ENCODE measurements around the gene CDH16. TPM values are rescaled to one million over a fixed set of nuclear protein-coding genes. Genes with fewer than 3 reads are reported as not detected.
A peak's percentile ranks its signal among the peaks of the same experiment; 100 is the strongest.
"Not testable (repeated sequence)": the region's sequence is repeated elsewhere in the genome, so short reads cannot be mapped to it uniquely, and the experiment has no call there.

The CDH16 gene
- total RNA-seq, 1 donor from 2014 or later: 8.7 TPM

DNA sequence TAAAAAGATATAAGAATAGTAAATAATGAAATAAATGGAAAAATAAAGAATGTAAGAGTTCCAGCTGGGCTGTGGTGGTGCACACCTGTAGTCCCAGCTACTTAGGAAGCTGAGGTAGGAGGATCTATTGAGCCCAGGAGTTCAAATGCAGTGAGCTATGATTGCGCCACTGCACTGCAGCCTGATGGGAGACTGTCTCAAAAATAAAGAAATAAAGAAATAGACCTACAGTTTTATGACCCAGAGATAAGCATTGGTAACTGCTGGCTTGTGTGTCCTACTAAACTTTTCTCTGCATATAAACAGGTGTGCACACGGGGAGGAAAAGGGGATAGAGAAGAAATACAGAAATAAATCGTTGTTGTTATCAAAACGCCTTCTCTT lies 46.1 kb downstream of the CDH16 start:
- no peak for DNase-seq (ENCODE audit: low spot score)

DNA sequence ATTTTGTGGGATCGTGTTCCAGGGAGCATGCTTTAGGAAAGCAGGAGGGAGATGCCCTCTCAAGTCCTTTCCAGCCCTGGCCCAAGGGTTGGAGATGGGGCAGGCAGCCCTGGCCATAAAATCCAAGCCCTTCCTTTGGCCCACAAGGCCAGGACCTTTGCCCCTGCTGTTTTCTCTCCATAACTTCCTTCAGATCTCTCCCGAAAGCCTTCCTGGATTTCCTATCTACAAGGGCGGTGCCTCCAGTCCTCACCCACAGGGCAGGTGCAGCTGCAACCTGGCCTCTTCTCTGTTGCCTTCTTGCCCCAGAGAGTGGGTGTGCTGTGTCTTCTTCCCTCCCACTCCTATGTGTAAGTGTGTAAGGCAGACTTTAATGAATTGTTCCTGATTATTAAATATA lies 46.8 kb downstream of the CDH16 start:
- DNase-seq (ENCODE audit: low spot score): no peak

DNA sequence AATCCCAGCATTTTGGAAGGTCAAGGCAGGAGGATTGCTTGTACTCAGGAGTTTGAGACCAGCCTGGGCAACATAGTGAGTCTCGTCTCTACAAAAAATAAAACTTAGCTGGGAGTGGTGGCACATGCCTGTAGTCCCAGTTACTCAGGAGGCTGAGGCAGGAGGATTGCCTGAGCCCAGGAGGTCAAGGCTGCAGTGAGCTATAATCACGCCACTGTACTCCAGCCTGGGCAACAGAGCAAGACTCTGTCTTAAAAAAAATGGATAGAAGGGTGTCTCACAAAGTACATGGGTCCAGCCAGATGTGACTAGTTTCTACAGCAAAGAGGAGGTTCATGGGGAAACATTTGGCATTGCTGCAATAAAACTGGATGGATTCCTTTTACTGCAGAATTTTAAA lies 47.3 kb downstream of the CDH16 start:
- DNase-seq (ENCODE audit: low spot score): not testable (repeated sequence)

DNA sequence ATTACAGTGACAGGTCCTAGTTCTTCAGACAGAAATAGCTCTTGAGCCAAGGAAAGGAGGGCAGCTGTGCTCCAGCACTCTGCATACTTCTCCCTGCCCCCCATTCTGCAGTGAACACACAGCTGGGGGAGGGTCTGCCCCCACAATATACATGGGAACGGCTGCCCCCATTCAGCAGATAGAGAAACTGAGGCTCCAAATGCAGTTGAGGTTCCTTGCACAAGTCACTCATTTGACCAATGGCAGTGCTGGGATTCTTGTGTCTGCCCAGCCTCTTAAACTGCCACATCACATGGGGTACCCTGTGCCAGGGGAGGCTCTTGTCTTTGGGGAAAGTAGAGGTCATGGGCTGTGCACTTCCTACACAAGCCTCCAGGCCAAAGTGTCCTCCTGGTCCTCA lies 49.3 kb downstream of the CDH16 start:
- DNase-seq (ENCODE audit: low spot score): no peak

DNA sequence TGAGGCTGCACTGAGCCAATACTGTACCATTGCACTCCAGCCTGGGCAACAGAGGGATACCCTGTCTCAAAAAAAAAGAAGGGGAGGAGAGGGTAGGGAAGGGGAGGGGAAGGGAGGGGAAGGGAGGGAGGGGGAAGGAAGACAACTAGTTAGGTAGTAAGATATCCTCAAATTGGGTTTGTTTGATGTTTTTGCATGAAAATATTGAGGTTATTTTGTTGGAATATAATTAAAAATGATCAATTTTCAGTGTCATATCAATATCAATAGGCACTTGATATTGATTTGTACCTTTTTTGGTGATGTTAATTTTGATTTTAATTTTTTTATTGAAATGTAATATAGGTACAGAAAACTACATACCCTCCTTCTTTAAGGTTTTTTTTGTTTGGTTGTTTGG lies 55.0 kb downstream of the CDH16 start:
- no peak for DNase-seq (ENCODE audit: low spot score)

DNA sequence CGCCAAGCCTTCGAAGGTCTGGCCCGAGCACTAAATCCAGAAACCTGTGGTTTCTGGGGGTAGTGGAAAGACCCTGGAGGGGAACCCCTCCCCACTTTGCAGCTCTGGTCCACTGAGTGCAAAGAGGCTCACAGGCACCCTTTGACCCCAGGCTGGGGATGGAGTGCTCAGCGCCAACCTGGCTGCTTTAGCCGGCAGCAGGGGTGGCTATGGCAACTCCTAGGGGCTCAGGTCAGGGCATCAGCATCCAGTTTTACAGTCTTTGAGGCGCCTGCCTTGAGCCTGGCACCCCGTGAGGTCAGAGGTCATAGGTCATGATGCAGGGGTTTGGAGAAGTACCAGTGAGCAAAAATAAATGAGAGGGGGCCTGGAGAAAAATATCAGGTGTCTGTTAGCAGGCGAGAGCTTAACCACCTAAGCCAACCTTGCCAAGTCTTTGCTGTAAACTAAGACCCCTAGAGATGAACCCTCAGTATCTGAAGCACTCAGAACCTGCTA lies 56.6 kb downstream of the CDH16 start:
- DNase-seq (ENCODE audit: low spot score): no peak

DNA sequence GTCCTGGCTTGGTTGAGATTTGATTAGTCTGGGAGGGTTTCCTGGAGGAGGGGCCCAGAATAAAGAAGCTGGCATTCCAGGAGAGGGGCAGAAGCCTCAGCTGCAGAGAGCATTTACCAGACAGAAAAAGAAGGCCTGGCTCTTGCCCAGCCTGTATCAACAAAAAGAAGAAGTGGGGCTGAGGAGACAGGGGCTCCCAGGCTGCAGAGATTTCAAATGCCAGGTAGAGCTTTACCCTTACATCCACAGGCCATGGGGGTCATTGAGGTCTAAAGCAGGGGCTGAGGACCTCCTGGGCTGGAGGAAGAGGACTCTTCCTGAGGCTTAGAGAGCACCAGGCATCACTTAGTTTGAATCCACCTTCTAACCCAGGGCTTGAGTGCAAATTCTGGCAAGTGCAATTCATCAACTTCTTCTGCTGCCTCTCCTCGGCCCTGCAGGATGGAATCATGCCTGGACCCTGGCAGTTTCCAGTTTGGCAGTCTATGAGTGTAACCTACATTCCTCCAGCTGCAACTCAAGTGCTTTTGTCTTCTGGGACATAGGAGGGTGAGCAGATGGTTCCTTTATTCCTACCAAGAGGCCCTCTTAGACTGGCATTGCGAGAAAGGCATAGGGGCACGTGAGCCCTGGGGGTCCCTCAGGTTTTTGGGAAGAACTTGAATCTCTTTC lies 59.2 kb downstream of the CDH16 start:
- no peak for DNase-seq (ENCODE audit: low spot score)

DNA sequence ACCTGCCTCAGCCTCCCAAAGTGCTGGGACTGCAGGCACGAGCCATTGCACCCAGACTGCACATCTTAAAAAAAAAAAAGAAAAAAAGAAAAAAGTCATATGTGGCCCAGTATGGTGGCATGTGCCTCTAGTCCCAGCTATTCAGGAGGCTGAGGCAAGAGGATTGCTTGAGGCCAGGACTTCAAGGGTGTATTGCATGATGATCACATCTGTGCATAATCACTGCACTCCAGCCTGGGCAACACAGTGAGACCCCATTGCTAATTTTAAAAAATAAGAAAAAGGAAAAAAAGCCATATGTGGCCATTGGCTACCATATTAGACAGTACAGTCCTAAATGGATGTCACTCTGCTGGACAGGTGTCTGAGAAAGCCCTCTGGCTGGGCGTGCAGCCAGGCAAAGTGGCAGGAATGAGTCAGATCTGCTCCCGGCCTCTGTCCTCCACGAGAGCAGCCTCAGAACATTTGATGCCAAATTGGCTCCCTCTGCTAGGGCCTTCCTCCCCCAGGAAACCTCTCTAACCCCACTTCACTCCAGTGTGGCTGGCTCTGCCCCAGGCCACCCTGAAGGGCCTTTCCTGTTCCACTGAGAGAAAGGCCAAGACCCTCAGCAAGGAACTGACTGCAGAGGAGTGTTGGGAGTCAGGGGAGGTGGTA lies 59.8 kb downstream of the CDH16 start:
- DNase-seq (ENCODE audit: low spot score): peak; percentile 61

Other genes with a start within 250 kb of the CDH16 start
- 67.9 TPM for gene CMTM4, start 222.1 kb downstream of the CDH16 start, total RNA-seq
- gene DYNC1LI2, start 167.3 kb downstream of the CDH16 start, total RNA-seq: 151 TPM
- not detected for gene TERB1, start 117.3 kb downstream of the CDH16 start, total RNA-seq
- 46.1 TPM for gene NAE1, start 87.9 kb downstream of the CDH16 start, total RNA-seq
- gene CA7, start 74.5 kb downstream of the CDH16 start, total RNA-seq: not detected
- 18.6 TPM for gene PDP2, start 38.4 kb downstream of the CDH16 start, total RNA-seq
- gene RRAD, start 6.7 kb upstream of the CDH16 start, total RNA-seq: 9.4 TPM
- 84.5 TPM for gene CIAO2B, start 15.5 kb upstream of the CDH16 start, total RNA-seq
- gene CES2, start 16.6 kb upstream of the CDH16 start, total RNA-seq: 187 TPM
- gene CES3, start 42.4 kb upstream of the CDH16 start, total RNA-seq: 5.2 TPM
- gene CES4A, start 69.7 kb upstream of the CDH16 start, total RNA-seq: 19.4 TPM
- gene CBFB, start 110.3 kb upstream of the CDH16 start, total RNA-seq: 40.9 TPM
- gene PHAF1, start 191.1 kb upstream of the CDH16 start, total RNA-seq: 14.2 TPM
- gene B3GNT9, start 232.1 kb upstream of the CDH16 start, total RNA-seq: 14.1 TPM
- 38.2 TPM for gene TRADD, start 241.0 kb upstream of the CDH16 start, total RNA-seq
- 24.6 TPM for gene FBXL8, start 241.1 kb upstream of the CDH16 start, total RNA-seq
- gene HSF4, start 245.9 kb upstream of the CDH16 start, total RNA-seq: 51.3 TPM

Measured in mucosa of gallbladder (tissue), 1 donor.